Measurements from ENCODE around the gene BTF3L4.
"Not testable (repeated sequence)": the region's sequence is repeated elsewhere in the genome, so short reads cannot be mapped to it uniquely, and the experiment has no call there.

BTF3L4 gene

DNA sequence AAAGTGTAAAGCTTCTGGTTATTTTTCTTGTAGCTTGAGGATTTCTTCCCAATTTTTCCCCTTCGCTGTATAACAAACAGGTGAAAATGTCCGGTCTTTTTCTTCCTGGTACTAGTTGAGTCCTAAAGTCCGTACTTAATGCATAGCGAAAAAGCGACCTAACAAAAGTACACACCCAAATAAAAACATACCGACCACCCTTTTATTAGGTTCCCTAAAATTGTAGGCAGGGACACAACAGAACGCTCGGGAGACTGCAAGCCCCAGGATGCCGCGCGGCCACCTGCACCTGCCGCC is 281 bp upstream of the BTF3L4 start:
- no peak for DNase-seq

DNA sequence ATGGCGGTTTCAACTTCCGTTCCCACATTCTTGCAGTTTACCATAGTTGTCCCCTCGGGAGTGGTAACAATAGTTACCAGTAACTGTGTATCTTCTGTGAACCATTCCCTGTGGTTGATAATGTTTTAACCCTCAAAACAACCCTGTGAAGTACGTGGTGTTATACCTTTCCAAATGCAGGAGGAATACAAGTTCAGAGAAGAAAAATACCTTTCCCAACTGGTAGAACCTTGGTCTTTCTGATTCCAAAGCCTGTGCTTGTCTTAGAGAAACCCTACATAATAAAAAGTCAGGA is 789 bp downstream of the BTF3L4 start:
- DNase-seq = no peak

DNA sequence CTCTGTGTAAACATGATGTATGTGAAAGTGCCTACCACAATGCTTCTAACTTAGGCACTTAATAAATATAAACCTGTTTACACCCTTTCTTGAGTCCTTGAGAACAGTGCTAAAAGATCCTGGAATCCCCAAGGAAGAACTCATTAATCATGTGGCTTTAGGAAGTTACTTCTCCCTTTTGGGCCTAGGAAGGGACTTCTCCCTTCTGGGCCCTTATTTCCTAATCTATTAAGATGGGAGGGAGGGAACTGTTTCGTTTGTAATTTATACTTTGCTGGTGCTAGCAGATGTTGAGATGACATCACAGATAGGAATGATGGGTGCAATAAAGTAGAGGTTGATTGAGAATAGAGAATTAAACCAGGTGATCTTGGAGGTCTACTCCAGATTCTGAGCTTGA is 1.2 kb downstream of the BTF3L4 start:
- no peak for DNase-seq

DNA sequence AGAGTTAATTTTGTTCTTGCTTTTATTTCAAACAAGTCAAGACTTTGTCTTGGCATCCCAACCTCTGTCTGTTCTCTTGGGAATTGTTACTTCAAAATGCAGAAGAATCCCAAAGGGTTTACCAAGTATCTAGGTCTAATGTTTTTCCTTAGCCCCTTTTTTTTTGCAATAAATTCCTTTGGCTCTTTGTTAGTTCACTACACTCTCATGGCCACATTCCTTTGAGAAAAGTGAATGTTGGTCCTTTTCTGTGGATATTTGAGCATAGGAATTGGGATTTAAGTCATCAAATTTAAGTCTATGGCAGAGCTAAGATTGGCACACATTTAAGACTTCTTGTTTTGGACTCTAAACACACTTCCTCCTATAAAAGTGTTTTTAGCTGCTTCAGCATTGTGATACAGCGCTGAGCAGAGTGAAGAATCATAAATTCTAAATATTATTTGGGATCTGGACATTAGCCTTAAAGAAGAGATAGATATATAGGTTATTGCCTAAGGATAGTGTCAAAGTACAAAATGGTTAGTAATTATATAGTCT is 1.9 kb downstream of the BTF3L4 start:
- no peak for DNase-seq

DNA sequence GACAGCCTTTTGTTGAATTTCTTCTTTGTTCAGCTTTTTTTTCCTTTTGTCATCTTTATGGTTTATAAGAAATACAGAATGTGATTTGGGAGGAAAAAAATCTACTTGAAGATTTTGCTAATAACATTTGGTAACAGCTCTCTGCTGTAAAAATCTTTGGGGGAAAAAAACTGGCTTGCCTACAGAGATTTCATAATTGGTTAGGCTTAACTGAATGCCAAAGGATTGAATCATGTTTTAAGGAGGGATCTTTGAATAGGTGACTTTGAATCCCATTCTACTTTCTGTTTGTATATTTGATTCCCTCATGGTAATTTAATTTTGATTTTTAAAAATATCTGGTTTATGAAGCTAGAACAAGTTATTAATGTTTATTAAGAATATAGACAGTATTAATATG is 3.2 kb downstream of the BTF3L4 start:
- DNase-seq = no peak

DNA sequence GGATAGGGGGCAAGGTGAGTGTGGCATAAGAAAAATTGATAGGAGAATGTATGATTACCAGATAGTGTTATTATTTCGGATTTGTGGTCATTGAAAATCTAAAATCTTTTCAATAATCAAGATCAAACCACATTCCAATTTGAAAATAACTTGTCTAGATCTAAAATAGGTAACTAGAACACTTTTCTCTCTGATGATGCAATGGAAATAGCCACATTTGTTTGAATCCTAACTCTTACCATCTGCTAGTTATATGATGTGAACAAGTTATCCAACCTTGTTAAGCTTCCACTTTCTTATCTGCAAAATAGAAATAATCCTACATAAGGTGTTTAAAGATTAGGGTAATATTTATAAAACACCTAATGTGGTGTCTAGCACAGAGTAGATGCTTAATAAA is 3.8 kb downstream of the BTF3L4 start:
- no peak for DNase-seq

DNA sequence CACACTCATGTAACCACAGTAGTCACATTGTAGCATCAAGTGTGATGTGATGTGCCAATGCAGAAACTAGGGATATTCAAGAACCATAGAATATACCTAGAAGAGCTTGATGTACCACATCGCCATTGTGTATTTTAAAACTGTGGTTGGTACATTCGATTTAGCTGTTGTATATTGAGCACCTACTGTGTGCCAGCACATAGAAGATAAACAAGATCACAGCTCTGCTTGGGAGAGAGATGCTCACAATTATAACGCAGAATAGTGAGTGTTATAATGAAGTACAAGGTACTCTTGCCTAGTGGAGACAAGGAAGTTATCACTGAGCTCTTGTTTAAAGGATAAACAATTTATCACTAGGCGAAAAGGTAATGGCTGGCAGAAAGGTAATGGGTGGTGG is 4.7 kb downstream of the BTF3L4 start:
- no peak for DNase-seq

DNA sequence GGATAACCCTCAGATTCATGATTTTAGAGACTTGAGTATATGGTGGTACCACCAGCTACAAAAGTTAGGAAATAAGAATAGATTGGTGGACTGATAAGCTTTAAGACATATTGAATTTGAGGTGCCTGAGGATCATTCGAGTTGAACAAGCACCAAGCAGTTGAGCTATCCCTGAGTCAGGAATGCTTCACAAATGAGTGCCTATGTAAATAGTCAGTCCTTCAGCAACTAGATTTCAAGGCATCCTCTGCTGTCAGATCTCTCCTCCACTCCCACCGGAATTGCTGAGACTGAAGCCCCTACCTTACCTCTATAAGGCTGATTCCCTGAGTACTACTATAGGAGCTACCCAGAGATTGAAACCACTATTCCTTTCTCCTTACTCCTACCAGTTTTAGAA is 7.1 kb downstream of the BTF3L4 start:
- DNase-seq = no peak

DNA sequence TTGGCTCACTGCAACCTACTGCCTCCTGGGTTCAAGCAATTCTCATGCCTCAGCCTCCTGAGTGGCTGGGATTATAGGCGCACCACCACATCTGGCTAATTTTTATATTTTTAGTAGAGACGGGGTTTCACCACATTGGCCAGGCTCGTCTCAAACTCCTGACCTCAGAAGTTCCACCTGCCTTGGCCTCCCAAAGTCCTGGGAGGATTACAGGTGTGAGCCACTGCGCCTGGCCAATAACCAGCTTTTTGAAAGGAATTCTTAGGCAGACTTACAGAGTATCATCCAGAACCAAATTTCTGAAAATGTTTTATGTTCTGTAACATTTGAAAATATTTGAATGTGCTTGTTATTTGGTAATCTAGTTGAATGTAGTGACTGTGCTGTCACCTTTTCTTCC is 14.6 kb downstream of the BTF3L4 start:
- no peak for DNase-seq

DNA sequence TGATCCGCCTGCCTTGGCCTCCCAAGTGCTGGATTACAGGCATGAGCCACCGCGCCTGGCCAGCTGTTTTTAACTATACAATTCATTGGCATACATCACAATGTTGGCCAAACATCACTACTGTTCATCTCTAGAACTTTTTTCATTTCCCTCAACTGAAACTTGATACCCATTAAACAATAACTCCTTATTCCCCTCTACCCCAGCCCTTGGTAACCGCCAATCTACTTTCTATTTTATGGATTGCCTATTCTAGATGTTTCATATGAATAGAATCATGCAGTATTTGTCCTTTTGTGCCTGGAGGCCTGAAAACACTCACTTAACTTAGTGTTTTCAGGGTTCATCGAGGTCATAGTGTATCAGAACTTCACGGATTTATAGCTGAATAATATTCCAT is 16.2 kb downstream of the BTF3L4 start:
- DNase-seq = no peak

DNA sequence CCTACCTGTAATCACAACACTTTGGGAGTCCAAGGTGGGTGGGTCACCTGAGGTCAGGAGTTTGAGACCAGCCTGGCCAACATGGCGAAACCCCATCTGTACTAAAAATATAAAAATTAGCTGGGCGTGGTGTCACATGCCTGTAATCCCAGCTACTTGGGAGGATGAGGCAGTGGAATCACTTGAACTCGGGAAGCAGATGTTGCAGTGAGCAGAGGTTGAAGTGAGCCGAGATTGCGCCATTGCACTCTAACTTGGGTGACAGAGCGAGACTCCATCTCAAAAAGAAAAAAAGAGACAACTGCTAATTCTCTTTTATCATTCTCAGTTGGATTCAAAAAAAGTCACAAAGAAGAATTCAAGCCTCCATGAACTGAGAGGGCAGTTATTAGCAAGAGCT is 21.2 kb downstream of the BTF3L4 start:
- DNase-seq = not testable (repeated sequence)

DNA sequence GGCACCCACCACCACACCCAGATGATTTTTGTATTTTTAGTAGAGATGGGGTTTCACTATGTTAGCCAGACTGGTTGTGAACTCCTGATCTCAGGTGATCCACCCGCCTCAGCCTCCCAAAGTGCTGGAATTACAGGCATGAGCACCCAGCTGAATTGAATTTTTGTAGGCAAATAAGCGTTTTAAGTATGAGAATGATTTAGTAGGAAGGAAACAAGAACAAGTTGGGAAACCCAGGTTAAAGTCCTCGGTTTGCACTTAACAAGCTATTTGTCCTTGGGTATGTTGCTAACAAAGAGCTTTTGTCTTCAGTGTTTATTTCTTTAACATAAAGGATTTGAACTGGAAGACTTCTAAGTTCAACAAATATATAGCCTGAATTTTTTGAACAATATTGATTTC is 23.9 kb downstream of the BTF3L4 start:
- no peak for DNase-seq

DNA sequence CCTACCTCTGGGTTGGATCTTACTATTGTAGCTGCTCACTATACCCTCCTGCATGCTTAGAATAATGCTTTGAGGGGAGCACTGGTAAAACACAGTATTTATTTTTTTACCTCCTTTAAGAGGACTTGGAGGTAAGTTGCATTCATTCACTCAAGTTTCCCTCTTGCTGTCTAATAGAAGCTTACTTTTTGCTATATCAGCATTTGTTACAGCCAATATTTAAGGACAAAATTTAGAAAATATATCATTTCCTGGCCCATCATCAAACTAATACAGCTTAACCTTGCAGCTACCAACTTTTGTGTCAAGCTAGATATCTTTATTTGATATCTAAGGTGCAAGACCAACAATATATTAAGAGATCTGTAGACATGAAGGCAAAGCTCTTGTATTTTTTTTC is 31.8 kb downstream of the BTF3L4 start:
- not testable (repeated sequence) for DNase-seq

DNA sequence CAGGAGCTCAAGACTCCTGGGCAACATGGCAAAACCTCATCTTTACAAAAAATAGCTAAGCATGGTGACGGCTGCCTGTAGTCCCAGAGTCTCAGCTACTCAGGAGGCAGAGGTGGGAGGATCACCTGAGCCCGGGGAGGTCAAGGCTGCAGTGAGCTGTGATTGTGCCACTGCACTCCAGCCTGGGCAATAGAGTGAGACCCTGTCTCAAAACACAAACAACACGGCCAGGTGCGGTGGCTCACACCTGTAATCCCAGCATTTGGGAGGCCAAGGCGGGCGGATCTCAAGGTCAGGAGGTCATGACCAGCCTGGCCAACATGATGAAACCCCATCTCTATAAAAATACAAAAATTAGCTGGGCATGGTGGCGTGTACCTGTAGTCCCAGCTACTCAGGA is 38.2 kb downstream of the BTF3L4 start:
- not testable (repeated sequence) for DNase-seq

DNA sequence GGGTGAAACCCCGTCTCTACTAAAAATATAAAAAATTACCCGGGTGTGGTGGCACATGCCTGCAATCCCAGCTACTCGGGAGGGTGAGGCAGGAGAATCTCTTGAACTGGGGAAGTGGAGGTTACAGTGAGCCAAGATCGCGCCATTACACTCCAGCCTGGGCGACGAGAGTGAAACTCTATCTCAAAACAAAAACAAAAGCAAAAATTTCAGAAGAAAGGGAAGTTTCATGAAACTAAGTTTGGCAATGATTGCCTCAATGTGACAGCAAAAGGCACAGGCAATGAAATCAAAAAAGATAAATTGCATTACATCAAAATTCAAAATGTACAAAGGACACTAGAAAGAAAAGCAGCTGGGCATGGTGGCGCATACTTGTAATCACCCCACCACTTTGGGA is 40.1 kb downstream of the BTF3L4 start:
- no peak for DNase-seq

DNA sequence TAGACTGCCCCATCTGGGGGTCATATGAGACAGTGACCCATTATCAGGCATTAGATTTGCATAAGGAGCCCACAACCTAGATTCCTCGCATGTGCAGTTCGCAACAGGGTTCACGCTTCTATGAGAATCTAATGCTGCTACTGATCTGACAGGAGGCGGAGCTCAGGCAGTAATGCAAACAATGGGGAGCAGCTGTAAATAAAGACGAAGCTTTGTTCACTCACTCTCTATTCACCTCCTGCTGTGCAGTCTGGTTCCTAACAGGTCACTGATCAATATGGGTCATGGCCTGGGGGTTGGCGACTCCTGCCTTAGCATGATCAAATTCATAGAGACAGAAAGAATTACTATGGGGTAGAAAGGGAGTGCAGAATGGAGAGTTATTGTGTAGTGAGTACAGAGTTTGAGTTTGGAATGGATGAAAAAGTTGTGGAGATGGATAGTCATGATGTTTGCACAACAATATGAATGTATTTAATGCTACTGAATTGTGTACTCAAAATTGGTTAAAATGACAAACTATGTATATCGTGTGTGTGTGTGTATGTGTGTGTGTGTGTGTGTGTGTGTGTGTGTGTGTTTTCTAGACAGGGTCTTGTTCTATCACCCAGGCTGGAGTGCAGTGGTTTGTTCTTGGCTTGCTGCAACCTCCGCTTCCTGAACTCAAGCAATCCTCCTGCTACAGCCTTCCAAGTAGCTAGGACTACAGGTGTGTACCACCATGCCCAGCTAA is 42.2 kb downstream of the BTF3L4 start:
- no peak for DNase-seq

DNA sequence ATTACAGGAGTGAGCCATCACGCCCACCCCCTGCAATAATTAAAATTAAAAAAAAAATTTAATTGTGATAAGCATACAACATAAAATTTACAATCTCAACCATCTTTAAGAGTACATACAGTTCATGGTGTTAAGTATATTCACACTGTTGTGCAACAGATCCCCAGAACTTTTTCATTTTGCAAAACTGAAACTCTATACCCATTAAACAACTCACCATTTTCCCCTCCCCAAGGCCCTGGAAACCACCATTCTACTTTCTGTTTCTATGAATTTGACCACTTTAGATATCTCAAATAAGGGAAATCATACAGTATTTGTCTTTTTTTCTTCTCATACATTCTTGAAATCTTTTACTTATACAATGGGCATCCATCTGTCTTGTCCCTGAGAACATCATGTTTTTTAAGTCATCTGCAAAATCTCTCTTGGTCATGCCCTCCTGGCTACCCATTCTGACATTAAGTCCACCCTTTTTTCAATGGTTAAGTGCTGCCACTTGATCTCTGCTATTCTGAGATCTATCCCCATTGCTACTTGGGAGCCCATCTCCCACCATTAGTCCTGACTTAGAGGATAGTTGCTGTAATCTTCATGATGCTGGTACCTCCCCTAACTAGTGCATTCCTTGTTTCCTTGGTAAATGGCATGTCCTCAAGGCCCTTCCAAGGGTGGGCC is 46.4 kb downstream of the BTF3L4 start:
- no peak for DNase-seq

DNA sequence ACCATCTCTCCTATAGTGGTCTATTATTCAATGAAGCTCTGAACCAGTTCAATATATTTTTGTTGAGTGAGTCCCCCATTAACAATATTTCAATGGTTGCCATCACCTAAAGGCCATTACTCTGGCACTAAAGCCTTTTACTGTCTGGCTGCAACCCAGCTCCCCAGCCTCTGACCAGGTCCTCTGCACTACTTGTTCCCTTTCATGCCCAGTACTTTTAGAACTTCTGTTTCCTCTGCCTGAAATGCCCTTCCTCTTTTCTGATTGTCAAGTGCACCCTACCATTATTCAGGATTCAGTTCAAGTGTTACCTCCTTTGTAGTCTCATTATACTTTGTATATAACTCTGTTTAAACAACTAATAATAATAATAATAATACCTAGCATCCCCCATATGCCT is 55.4 kb downstream of the BTF3L4 start:
- DNase-seq = no peak

DNA sequence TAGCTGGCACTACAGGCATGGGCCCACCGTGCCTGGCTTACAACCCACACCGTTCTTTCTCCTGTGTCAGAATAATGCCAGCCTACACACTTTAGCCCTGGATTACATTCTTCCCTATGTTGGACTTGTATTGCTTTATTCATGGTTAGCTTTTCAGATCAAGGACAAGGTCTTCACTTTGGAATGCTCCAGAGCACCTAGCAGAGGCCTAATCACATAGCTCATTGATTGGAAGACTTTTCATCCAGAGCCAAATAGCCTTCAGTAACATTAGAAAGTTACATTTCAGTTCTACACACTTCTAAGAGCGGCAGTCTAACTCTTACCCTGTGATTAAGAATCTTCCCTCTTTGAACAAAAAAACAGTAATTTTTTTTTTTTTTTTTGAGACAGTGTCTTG is 56.4 kb downstream of the BTF3L4 start:
- DNase-seq = no peak

DNA sequence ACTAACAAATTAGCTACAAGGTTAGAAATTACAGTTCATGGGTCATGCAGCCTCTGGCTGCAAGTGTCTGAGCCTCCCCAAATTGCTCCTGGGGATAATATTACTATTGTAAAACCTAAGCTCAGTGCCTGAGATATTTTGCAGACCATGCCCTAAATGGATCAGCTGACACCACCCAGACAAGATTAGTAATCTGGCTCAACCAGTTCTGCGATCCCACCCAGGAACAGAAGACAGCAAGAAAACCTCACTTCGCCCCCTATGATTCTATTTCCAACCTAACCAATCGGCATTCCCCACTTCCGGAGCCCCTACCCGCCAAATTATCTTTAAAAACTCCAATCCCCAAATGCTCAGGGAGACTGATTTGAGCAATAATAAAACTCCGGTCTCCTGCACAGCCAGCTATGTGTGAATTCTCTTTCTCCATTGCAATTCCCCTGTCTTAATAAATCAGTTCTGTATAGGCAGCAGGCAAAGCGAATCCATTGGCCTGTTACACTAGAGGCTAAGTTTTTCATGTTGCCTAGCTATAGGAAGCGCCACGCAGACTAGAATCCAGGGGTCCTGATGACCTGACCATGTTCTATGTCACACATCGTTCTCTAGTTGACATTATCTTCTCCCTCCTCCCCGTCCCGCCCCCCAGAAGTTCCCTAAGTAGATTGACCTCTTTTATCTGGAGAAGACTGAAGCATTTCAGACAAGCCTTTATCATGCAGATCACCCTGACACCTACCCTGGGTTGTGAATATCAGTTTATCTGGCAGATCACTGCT is 63.4 kb downstream of the BTF3L4 start:
- no peak for DNase-seq

DNA sequence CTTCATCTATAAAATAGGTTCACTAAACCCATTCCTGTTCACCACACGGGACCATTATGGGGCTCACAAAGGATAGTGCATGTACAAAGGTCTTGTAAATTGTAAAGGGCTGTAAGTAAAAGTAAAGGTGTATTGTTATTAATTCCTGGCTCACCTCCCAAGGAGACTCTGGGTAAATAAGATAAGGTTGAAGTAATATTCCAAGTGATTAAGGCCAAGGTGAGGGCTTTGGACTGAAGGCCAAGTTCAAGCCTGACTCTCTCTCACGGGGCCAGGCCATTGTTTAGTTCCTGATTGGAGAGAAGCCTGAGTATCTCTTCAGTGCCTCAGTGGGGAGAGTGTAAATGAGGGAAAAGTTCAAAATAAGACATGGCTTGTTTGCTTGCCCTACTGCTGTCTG is 66.3 kb downstream of the BTF3L4 start:
- no peak for DNase-seq

DNA sequence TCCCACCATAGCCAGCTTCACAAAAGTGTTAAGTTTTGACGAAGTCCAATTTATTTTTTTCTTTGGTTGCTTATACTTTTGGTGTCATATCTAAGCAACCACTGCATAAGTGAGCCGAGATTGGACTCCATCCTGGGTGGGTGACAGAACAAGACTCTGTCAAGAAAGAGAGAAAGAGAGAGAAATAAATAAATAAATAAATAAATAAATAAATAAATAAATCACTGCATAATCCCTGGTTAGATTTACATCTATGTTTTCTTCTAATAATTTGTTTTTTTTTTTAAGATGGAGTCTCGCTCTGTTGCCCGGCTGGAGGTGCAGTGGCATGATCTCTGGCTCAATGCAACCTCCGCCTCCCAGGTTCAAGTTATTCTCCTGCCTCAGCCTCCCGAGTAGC is 67.5 kb downstream of the BTF3L4 start:
- DNase-seq = no peak

DNA sequence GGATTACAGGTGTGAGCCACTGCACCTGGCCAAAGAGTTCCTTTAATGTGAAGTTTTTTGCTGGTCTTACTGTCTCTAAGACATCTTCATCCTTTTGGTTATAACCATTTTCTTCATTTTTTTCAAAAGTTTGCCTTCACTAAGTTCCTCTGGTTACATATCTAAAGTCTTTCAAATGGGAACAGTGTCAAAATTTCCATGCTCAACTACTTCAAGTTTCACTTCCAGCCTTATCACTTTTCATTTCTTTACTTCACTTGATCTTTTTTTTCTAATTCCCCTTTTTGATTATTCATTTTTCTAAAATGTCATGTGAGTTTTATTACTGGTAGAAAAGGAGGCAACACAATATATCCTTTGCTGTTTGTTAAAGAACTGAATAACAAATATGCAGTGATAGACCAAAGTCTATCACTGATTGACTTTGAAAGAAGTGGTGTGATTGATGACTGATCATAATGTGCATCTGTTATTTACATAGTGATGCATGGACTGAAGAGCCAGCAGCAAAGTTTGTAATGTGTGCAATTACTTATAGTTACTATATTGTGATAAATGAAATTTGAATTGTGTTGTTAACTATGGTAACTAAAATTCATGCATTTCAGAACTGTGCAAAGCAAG is 69.8 kb downstream of the BTF3L4 start:
- no peak for DNase-seq

Measured in DMS79 treated with DMSO at 0.1 percent for 48 hours (cell line).